GM10248 (cell line): ENCODE data around the gene CGB8.
A peak's percentile ranks its signal among the peaks of the same experiment; 100 is the strongest.
"Not testable (repeated sequence)": the region's sequence is repeated elsewhere in the genome, so short reads cannot be mapped to it uniquely, and the experiment has no call there.

Experiments
- CTCF ChIA-PET: fragments of 300-600 bp; sonication (Branson Sonifier 250); formaldehyde crosslinking; extraction: SDS; loops from one replicate; lab custom pipeline; 2021; ENCODE audit warnings: antibody characterized with exemption; lab: Yijun Ruan, JAX
- POLR2A ChIA-PET: fragments of 350-650 bp; sonication (Branson Sonifier 250); formaldehyde crosslinking; extraction: SDS; loops from one replicate; lab custom pipeline; 2020; ENCODE audit warnings: antibody characterized with exemption; lab: Yijun Ruan, JAX
- DNase-seq: peaks from one replicate; pipeline ENCODE4 v3.0.0; 2012; ENCODE audit errors: extremely low spot score
- TF ChIP-seq, protein P1 (sequence below): IDR thresholded peaks from 2 replicates; pipeline ENCODE4 v1.5.1; 2012; ENCODE audit warnings: mild to moderate bottlenecking, low read depth; ENCODE audit errors: extremely low read depth, missing control alignments, control extremely low read depth

CGB8 gene

DNA sequence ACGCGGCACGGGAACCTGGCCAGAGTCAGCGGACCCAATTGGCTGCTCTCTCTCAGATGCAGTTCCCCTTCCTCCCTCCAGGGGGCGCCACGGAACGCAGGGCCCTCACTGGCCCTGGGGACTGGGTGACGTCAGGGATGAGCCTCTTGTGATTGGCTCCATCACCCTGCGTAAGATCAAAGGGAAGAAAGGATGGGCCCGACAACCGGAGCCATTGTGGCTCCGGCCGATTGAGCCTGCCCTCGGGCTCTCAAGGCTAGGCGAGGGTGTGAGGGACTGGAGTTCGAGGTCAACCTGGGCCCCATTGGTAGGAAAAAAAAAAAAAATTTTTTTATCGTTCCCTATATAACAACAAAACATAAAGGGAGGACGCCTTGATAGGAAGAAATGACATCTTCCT lies 12.1 kb downstream of the CGB8 start, which contains the start of gene CGB1:
CGB1 (minus strand) TSS at position 81 of the 400 bp plus-strand sequence. CDS start 184 bp downstream, outside the sequence.
- TF ChIP-seq, protein P1, sequence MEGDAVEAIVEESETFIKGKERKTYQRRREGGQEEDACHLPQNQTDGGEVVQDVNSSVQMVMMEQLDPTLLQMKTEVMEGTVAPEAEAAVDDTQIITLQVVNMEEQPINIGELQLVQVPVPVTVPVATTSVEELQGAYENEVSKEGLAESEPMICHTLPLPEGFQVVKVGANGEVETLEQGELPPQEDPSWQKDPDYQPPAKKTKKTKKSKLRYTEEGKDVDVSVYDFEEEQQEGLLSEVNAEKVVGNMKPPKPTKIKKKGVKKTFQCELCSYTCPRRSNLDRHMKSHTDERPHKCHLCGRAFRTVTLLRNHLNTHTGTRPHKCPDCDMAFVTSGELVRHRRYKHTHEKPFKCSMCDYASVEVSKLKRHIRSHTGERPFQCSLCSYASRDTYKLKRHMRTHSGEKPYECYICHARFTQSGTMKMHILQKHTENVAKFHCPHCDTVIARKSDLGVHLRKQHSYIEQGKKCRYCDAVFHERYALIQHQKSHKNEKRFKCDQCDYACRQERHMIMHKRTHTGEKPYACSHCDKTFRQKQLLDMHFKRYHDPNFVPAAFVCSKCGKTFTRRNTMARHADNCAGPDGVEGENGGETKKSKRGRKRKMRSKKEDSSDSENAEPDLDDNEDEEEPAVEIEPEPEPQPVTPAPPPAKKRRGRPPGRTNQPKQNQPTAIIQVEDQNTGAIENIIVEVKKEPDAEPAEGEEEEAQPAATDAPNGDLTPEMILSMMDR, result peak; percentile 43
- CTCF ChIA-PET, POLR2A ChIA-PET, DNase-seq: not testable (repeated sequence)

DNA sequence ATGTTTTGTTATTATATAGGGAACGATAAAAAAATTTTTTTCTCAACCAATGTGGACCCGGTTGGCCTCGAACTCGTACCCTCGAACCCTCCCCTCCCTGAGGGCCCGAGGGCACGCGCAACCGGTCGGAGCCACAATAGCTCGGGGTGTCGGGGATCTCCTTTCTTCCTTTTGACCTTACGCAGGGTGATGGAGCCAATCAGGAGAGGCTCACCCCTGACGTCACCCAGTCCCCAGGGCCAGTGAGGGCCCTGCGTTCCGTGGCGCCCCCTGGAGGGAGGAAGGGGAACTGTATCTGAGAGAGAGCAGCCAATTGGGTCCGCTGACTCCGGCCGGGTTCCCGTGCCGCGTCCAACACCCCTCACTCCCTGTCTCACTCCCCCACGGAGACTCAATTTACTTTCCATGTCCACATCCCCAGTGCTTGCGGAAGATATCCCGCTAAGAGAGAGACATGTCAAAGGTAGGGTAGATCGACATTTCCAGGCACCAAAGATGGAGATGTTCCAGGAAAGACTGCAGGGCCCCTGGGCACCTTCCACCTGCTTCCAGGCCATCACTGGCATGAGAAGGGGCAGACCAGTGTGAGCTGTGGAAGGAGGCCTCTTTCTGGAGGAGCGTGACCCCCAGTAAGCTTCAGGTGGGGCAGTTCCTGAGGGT lies 17.1 kb downstream of the CGB8 start, which contains the start of gene CGB2:
CGB2 (plus strand) TSS at position 249 of the 660 bp plus-strand sequence; CDS start at position 455, 206 bp downstream.
- CTCF ChIA-PET, result interaction anchor here (0.6 to 1.4 kb wide), 3 partner anchors 13 to 66 kb away, joined by 3 read pairs; no protein-coding TSS in a partner anchor

DNA sequence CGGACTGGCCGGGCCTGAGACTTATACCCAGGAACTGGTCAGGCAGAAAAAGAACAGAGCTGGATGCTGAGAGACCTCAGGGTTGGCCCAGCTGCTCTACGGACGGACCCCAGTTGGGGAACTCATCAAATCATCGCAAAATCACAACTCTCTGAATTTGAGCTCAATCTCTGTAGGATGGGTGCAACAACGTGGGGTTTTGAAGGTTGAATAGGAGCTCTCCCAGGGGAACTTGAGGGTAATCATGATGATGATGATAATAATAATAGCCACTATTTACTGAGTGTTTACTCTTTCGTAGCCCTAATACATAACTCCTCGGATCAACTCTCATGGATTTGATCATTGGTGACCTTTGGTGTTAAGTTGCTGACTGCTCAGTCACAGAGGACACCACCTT lies 18.6 kb downstream of the CGB8 start:
- POLR2A ChIA-PET, CTCF ChIA-PET, DNase-seq: not testable (repeated sequence)

More for the DNA sequence above, 17.1 kb downstream of the CGB8 start, which contains the start of gene CGB2:
- TF ChIP-seq, protein P1, result peak; percentile 41
- POLR2A ChIA-PET, DNase-seq: not testable (repeated sequence)

DNA sequence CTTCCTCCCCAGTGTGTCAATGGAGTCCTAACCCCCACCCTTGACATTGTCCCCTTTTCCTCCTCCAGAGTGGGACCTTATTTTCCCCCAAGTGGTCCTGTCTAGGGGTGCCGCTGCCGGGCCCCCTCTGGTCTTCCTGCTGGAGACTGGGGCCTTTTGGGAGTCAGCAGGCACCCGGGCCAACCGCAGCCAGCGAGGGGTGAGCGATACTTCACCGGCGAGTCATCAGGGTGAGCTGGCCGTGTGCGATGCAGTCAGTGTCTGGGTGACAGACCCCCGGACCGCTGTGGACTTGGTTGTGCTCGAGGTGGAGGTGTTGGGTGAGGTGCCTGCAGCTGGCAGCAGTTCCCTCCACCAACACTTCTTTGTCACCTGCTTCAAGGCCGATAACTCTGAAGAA lies 19.2 kb downstream of the CGB8 start:
- POLR2A ChIA-PET, CTCF ChIA-PET, DNase-seq: not testable (repeated sequence)

DNA sequence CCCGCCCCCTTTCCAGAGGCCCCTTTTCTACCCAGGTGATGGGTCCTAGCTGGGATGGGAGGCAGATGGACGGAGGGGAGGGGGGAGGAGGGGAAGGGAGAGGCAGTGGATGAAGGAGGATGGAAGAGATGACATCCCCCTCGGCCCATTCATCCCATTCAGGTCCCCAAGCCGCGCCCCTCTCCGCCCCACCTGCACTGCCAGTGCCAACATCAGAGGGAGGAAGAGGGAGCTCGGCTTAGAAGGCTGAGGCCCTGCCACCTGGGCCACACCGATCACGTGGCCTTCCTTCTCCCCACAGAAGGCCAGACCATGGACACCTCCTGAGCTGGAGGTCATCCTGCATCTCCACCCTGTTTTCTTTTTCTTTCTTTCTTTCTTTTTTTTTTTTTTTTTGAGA lies 20.2 kb downstream of the CGB8 start:
- POLR2A ChIA-PET, CTCF ChIA-PET, DNase-seq: not testable (repeated sequence)

DNA sequence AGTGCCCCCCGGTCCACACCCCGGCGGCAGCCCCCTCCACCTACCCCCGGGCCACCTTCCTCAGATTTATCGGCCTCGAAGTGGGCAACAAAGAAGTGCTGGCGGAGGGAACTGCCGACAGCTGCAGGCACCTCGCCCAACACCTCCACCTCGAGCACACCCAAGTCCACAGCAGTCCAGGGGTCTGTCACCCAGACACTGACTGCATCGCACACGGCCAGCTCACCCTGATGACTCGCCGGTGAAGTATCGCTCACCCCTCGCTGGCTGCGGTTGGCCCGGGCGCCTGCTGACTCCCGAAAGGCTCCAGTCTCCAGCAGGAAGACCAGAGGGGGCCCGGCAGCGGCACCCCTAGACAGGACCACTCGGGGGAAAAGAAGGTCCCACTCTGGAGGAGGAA lies 23.3 kb downstream of the CGB8 start:
- DNase-seq, POLR2A ChIA-PET, CTCF ChIA-PET: not testable (repeated sequence)

DNA sequence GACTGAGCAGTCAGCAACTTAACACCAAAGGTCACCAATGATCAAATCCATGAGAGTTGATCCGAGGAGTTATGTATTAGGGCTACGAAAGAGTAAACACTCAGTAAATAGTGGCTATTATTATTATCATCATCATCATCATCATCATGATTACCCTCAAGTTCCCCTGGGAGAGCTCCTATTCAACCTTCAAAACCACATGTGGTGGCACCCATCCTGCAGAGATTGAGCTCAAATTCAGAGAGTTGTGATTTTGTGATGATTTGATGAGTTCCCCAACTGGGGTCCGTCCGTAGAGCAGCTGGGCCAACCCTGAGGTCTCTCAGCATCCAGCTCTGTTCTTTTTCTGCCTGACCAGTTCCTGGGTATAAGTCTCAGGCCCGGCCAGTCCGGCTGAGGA lies 23.8 kb downstream of the CGB8 start:
- POLR2A ChIA-PET, CTCF ChIA-PET, DNase-seq: not testable (repeated sequence)

DNA sequence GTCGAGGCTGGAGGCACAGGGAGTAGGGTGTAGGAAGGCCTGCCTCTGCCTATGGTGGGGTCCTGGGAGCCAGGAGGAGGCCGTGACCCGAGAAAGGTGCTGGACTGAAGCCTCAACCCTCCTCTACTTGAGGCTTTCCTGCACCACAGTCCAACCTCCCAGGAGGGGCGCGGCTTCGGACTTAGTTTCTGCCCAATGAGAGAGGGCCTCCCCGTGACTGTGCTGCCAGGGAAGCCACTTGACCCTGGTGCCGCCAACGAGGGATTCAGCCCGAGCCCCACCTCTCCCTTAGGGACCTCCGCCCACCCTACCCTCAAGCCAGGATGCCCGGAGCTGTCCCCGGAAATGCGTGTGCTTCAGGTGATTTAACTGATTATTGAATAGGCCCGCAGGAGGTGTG lies 24.7 kb downstream of the CGB8 start, which contains the start of gene CGB3:
CGB3 (minus strand) TSS at position 101 of the 400 bp plus-strand sequence. CDS start 362 bp downstream, outside the sequence.
- DNase-seq, CTCF ChIA-PET, POLR2A ChIA-PET: not testable (repeated sequence)

DNA sequence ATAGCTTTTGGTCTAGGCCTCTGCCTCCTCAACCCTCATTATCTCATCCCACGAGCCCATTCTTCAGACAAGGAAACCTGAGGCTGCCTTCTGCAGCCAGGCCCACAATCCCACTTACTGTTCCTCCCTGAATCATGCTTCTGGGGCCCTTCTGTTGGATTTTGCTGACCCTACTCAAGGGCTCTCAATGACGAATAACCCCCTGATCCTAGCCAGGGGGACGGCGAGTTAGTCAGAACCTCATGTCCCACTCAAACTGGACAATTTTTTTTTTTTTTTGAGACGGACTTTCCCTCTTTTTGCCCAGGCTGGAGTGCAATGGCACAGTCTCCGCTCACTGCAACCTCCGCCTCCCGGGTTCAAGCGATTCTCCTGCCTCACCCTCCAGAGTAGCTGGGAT lies 26.8 kb downstream of the CGB8 start:
- DNase-seq, result no peak
- ChIA-PET CTCF (interaction anchor here (1.8 kb wide), 1 partner anchor 29 kb away, joined by 7 read pairs; the partner anchor contains the start of gene RUVBL2), POLR2A (no interaction called here)
- TF ChIP-seq, protein P1, result no peak
